Brain microvascular endothelial cell (primary cell): ENCODE data around the gene SLC45A1.
A peak's percentile ranks its signal among the peaks of the same experiment; 100 is the strongest.

Source experiments
- DNase-seq: peaks from one replicate; pipeline ENCODE4 v3.0.0-alpha.2; 2020
- H3K27ac ChIP-seq: fragments of 250-450 bp; sonication (Bioruptor Pico); 2 replicates; pipeline ENCODE4 v1.5.1; 2020; ENCODE audit warnings: mild to moderate bottlenecking, moderate library complexity
- H3K27me3 ChIP-seq: fragments of 250-450 bp; sonication (Bioruptor Pico); replicated peaks from 2 replicates; pipeline ENCODE4 v1.5.1; 2020; ENCODE audit warnings: mild to moderate bottlenecking
- H3K36me3 ChIP-seq: fragments of 250-450 bp; sonication (Bioruptor Pico); replicated peaks from 2 replicates; pipeline ENCODE4 v1.5.1; 2020; ENCODE audit warnings: mild to moderate bottlenecking
- H3K4me3 ChIP-seq: 2 replicates; pipeline ENCODE4 v1.5.1; 2011; ENCODE audit warnings: low read depth, mild to moderate bottlenecking, control low read depth, low read length, moderate library complexity
- in situ Hi-C: cut with HindIII; loops from 2 replicates; pipeline ENCODE4 v1.10.0; 2017; ENCODE audit warnings: low sequenced_read_pairs, low pct_ligation_motif_present
- TF ChIP-seq, protein P1 (sequence below): IDR thresholded peaks from 2 replicates; pipeline ENCODE4 v1.5.1; 2011; ENCODE audit warnings: low read depth, mild to moderate bottlenecking, moderate library complexity, low read length, control low read depth, inconsistent platforms; ENCODE audit errors: missing control alignments

The SLC45A1 gene

DNA sequence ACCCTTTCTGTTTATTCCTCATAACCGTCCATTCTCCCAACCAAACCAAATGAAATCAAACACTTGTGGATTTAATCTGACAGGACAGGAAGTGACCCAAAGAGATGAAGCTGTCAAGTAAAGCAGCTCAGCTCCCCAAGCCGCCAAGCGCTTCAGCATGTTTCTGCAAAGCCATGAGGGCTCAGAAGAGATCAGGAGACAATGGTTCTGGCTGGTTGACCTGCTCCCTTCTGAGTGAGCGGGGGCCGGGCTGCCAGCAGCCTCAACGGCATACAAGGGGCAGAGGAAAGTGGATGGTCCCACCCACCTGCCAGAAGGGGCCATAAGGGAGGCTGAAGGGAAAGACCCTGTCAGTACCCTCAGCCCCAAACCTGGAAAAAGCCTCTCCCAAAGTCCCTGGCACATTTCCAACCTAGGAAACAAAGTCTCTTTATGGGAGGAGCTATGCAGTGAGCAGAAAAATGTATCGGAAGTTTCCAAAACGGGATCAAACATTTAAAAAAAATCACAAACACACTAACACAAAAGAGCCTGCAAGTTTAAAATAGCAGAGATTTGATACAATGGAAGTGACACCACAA lies 45.4 kb downstream of the SLC45A1 start:
- Histone ChIP-seq H3K4me3 (no peak overlapping the region), H3K27me3 (no peaks in the 10 kb centered on the region), H3K36me3 (peaks cover 75% of the 10 kb centered on the region), H3K27ac (no peak overlapping the region)
- no peak for DNase-seq
- TF ChIP-seq, protein P1, sequence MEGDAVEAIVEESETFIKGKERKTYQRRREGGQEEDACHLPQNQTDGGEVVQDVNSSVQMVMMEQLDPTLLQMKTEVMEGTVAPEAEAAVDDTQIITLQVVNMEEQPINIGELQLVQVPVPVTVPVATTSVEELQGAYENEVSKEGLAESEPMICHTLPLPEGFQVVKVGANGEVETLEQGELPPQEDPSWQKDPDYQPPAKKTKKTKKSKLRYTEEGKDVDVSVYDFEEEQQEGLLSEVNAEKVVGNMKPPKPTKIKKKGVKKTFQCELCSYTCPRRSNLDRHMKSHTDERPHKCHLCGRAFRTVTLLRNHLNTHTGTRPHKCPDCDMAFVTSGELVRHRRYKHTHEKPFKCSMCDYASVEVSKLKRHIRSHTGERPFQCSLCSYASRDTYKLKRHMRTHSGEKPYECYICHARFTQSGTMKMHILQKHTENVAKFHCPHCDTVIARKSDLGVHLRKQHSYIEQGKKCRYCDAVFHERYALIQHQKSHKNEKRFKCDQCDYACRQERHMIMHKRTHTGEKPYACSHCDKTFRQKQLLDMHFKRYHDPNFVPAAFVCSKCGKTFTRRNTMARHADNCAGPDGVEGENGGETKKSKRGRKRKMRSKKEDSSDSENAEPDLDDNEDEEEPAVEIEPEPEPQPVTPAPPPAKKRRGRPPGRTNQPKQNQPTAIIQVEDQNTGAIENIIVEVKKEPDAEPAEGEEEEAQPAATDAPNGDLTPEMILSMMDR = no peak
- in situ Hi-C loops = no loop called here

DNA sequence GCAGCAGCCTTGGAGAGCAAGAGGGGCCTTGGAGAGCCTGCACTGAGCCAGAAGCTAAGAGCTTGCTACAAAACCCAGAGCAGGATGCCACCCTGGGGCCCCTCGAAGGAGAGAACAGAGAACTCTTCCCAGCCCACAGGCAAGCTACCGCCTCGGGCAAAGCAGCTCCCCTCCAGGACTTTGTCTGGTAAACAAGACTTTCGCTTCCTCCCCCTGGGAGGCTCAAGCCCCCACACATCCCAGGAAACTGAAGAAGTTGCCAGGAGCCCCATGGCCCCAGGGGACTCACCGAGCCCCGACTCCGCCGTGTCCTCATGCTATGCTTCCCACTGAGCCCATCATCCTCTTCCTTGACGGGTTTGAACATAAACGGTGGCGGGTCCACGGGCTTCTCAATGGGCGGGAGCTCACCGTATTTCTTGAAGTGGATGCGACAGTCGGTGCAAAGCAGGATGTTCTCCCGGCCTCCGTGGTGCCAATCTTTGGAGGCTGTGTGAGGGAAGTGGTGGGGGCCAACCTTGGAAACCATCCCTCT lies 45.9 kb downstream of the SLC45A1 start:
- in situ Hi-C loops = no loop called here
- Histone ChIP-seq H3K36me3 (peaks cover 69% of the 10 kb centered on the region), H3K27me3 (no peaks in the 10 kb centered on the region), H3K27ac (no peak overlapping the region), H3K4me3 (no peak overlapping the region)
- DNase-seq = no peak
- TF ChIP-seq, protein P1 = no peak

DNA sequence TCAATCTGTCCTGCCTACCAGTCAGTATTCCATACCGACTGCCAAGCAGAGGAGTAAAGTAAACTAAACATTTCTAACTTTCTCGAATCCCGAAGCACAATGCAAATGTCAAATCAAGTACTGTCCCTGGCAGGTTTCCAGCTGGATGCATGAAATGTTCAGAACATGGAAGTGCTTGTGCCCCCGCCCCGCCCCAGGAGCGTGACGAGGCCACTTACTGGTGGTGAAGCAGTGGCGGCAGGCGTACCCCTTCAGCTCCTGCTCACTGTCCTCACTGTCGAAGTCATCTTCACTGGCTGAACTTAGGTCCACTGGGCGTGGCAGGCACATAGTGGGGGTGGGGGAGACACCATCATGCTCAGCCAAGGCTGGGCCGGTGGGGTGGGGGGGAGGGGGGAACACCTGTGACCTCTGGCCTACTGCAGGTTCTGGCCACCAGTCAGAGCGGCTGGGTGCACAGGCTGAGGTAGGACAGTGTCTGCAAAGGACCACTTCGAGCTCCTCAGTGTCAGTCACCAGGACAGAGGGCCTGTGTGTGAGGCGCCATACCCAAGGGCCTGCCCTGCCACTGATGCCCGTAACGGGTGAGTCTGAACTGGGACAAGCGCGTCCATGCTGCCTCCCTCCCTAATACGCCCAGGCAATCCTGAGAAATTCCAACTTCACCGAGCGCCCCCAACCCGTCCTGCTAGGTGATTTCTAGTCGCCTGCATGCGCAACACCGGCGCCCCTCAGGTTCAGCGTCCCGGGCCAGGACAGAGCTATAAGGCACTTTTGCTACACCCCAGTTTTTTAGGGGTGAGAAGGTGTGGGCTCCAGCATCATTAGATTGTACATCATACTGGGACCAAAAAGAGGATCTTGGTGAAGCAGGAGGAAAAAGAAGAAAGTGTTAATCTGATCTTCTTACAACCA lies 46.9 kb downstream of the SLC45A1 start:
- Histone ChIP-seq H3K27ac (no peak overlapping the region), H3K4me3 (no peak overlapping the region), H3K27me3 (no peaks in the 10 kb centered on the region), H3K36me3 (peaks cover 60% of the 10 kb centered on the region)
- TF ChIP-seq, protein P1 = no peak
- DNase-seq = no peak
- in situ Hi-C loops = no loop called here

DNA sequence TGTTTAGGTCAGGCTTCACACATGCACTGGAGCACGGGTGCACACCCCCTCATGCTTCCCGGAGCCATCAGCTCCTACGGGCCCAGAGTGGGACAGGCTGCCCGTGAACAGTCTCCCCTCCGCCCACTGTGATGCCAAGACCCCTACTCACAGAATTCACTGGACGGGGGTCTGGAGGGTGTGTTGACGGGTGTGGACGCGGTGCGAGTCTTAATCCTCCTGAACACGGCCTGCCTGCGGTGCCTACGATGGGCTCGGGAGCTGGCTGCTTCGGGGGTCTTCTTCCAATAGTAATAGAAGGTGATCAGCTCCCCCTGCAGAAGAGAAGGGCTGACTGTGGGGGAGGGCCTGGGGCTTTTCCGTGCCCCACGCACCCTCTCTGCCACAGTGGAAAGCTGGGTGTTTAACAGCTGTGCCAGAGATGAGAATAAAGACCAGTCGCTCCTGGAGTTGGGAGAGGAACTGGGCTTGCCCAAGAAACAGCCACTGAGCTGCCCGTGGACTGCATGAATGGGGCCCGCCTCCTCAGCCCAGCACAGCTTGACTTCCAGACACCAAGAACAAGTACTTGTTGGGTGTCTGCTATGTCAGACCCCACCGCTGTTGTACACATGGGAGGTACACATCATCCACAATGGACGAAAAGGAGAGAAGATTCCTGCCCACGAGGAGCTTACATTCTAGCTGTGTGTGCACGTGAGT lies 47.9 kb downstream of the SLC45A1 start:
- TF ChIP-seq, protein P1 = no peak
- H3K27ac ChIP-seq = no peak overlapping the region
- no peaks in the 10 kb centered on the region for H3K27me3 ChIP-seq
- in situ Hi-C loops = no loop called here
- no peak overlapping the region for H3K4me3 ChIP-seq
- no peak for DNase-seq
- peaks cover 53% of the 10 kb centered on the region for H3K36me3 ChIP-seq

DNA sequence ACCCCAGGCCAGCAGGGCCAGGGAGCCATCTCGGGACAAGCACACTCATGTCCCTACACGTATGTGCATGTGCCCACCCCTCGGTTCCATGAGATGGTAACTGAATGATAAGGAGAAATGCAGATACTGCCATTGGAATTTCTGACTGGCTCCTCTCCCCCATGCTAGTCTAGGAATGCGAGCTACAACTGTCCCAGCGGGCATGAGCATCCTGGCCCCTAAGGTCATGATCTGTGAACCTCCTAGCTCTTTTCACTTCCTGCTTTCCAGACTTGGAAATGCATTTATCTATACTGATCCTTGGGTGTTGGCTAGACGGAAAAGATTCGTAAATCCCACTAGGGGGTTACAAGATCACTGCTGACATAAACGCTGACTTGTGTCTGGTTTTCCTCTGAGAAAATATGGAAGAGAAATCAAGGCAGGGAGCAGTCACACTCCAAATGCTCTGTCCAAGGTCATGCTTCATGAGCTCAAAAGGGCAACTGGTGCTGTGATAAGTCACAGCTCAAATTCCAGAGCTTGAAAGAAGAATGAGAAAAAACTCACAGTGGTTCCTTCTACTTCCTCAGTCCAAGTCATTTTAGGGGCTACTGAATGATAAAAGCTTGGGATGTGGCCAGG lies 49.8 kb downstream of the SLC45A1 start:
- H3K27ac ChIP-seq = peak overlapping the region; percentile 21
- H3K27me3 ChIP-seq = no peaks in the 10 kb centered on the region
- no peak for DNase-seq
- in situ Hi-C loops = no loop called here
- TF ChIP-seq, protein P1 = no peak
- peaks cover 34% of the 10 kb centered on the region for H3K36me3 ChIP-seq
- no peak overlapping the region for H3K4me3 ChIP-seq
